ENCODE measurements around the gene BCL7B. TPM values are rescaled to one million over a fixed set of nuclear protein-coding genes. Genes with fewer than 3 reads are reported as not detected.
"Not testable (repeated sequence)": the region's sequence is repeated elsewhere in the genome, so short reads cannot be mapped to it uniquely, and the experiment has no call there.

Gene BCL7B
- total RNA-seq, 2 donors from 2014 or later: 108 to 128 TPM

DNA sequence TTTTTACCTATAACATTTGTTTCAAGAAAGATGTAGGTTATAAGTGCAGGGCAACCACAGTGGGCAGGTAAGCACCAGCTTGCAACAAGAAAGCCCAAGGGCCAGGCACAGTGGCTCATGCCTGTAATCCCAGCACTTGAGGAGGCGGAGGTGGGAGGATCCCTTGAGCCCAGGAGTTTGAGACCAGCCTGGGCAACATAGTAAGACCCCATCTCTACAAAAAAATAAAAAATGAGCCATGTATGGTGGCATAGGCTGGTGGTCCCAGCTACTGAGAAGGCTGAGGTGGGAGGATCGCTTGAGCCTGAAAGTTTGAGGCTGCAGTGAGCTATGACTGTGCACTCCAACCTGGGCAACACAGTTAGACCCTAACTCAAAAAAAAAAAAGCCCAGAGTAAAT, 12.8 kb downstream of the BCL7B start:
- DNase-seq (ENCODE audit: low spot score): no peak
- Histone ChIP-seq H3K27me3 (no peaks in the 10 kb centered on the region), H3K4me3 (no peak overlapping the region), H3K36me3 (peaks cover 41% of the 10 kb centered on the region), H3K27ac (no peak overlapping the region), H3K4me1 (peaks cover 0 to 12% of the 10 kb centered on the region in 2 donors), H3K9me3 (no peaks in the 10 kb centered on the region)
- TF ChIP-seq, protein P1, sequence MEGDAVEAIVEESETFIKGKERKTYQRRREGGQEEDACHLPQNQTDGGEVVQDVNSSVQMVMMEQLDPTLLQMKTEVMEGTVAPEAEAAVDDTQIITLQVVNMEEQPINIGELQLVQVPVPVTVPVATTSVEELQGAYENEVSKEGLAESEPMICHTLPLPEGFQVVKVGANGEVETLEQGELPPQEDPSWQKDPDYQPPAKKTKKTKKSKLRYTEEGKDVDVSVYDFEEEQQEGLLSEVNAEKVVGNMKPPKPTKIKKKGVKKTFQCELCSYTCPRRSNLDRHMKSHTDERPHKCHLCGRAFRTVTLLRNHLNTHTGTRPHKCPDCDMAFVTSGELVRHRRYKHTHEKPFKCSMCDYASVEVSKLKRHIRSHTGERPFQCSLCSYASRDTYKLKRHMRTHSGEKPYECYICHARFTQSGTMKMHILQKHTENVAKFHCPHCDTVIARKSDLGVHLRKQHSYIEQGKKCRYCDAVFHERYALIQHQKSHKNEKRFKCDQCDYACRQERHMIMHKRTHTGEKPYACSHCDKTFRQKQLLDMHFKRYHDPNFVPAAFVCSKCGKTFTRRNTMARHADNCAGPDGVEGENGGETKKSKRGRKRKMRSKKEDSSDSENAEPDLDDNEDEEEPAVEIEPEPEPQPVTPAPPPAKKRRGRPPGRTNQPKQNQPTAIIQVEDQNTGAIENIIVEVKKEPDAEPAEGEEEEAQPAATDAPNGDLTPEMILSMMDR (IDR thresholded peaks at IDR 0.05): no peak

DNA sequence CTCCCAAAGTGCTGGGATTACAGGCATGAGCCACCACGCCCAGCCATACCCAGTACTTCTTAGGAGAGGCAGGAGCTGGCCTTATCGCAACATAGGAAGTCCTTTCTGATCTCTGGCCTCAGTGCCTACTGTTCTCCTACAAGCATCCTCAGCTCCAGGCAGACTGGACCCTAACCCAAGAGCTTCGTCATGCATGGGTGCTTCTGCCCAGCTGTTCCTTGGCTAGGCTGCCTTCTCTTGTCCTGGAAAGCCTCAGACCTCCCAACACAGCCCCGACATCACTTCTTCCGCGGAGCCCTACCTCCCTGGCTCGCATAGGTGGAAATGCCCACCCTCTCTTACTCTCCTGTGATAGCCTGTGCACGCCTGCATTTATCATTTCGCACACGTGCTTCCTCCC, 15.8 kb downstream of the BCL7B start:
- Histone ChIP-seq H3K36me3 (peaks cover 70% of the 10 kb centered on the region), H3K27ac (no peak overlapping the region), H3K4me3 (no peak overlapping the region), H3K9me3 (no peaks in the 10 kb centered on the region), H3K27me3 (no peaks in the 10 kb centered on the region), H3K4me1 (no peaks in the 10 kb centered on the region)
- TF ChIP-seq, protein P1 (IDR thresholded peaks at IDR 0.05): no peak
- DNase-seq (ENCODE audit: low spot score): no peak

DNA sequence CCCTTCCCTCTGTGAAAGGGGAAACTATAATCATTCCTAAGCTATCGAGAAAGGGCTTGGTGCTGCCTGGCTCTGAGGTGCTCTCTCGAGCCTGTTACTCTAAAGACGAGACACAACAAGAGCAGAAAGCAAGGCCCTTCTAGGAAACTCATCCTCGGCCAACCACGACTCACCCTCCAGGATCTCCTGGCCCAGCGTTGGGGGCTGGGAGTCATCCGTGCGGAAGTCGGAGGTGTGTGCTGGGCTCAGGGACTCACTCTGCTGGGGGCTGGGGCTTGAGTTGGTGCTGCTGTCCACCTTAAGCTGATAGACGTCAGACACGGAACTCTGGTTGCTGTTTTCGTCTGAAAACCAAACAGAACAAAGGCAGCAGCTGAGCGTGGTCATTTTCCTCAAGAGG, 17.8 kb downstream of the BCL7B start:
- H3K27ac ChIP-seq: no peak overlapping the region
- no peak for DNase-seq (ENCODE audit: low spot score)
- no peak overlapping the region for H3K4me3 ChIP-seq
- TF ChIP-seq, protein P1 (IDR thresholded peaks at IDR 0.05): no peak
- no peaks in the 10 kb centered on the region for H3K27me3 ChIP-seq
- H3K4me1 ChIP-seq: no peaks in the 10 kb centered on the region
- H3K9me3 ChIP-seq: no peaks in the 10 kb centered on the region
- peaks cover 84% of the 10 kb centered on the region for H3K36me3 ChIP-seq

DNA sequence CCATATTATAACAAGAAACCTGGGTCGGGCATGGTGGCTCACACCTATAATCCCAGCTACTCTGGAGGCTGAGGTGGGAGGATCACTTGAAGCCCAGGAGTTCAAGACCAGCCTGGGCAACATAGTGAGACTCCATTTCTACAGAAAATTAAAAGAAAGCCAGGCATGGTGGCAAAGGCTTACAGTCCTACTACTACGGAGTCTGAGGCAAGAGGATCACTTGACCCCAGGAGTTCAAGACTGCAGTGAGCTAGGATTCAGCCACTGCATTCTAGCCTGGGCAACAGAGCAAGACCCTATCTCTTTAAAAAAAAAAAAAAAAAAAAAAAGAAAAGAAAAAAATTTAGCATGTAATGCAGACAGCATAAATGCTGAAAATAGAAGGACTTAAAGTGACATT, 19.0 kb downstream of the BCL7B start:
- peaks cover 83% of the 10 kb centered on the region for H3K36me3 ChIP-seq
- not testable (repeated sequence) for H3K4me1 ChIP-seq; H3K9me3 ChIP-seq; DNase-seq (ENCODE audit: low spot score); H3K27me3 ChIP-seq; H3K27ac ChIP-seq; H3K4me3 ChIP-seq

DNA sequence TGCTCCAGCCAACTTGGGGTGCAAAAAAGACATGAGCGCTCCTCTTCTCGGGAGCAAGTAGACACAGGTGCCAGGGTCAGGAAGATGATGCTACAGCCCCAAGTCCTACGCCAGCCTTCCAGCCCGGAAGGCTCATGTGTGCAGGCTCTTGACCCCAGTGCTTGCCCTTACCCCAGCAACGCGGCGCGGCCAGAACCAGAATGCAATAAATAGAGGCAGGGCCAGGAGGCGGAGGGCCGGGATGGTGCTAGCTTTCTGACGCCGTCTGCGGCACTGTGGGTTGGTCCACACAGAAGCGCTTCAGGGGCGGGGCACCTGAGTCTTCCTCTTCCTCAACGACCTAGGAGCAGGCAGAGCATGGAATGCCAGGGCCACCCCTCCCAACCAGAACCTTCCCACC, 20.4 kb downstream of the BCL7B start:
- Histone ChIP-seq H3K4me1 (no peaks in the 10 kb centered on the region), H3K4me3 (no peak overlapping the region), H3K36me3 (peaks cover 68% of the 10 kb centered on the region), H3K9me3 (no peaks in the 10 kb centered on the region), H3K27ac (no peak overlapping the region), H3K27me3 (no peaks in the 10 kb centered on the region)
- DNase-seq (ENCODE audit: low spot score): no peak
- TF ChIP-seq, protein P1 (IDR thresholded peaks at IDR 0.05): no peak

DNA sequence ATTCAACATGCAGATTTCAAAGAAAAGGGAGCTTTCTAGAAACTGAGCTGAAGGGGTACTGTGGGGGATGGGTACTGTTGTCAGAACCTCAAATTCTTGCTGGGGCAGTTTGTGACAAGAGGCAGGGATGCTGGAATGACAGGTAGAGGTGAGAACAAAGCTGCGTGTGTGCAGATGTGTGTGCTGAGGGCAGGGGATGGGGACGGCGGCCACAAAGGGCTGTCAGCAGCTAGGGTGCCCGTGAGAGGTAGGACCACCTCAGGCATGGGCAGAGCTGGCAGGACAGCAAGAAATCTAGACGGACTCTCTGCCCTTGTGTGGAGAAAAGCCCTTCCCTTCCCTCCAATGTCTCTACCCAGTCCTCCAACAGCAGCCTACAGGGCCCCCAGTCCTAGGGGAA, 21.0 kb downstream of the BCL7B start:
- TF ChIP-seq, protein P1 (IDR thresholded peaks at IDR 0.05): no peak
- Histone ChIP-seq H3K36me3 (peaks cover 63% of the 10 kb centered on the region), H3K4me1 (no peaks in the 10 kb centered on the region), H3K9me3 (no peaks in the 10 kb centered on the region), H3K27ac (no peak overlapping the region), H3K4me3 (no peak overlapping the region), H3K27me3 (no peaks in the 10 kb centered on the region)
- DNase-seq (ENCODE audit: low spot score): no peak

DNA sequence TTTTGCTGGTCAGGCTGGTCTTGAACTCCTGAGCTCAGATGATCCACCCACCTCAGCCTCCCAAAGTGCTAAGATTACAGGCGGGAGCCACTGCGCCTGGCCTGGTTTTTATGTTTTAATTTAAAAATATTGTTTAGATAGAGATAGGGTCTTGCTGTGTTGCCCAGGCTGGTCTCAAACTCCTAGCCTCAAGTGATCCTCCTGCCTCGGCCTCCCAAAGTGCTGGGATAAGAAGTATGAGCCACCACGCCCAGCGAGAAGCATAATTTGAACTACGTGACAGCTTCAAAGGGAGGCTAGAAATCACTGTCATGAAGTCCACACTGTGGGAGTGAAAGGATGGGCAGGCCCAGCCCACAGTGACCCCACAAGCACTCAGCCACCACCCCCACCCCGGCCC, 21.6 kb downstream of the BCL7B start:
- H3K36me3 ChIP-seq: peaks cover 60% of the 10 kb centered on the region
- not testable (repeated sequence) for H3K27me3 ChIP-seq; DNase-seq (ENCODE audit: low spot score); H3K4me3 ChIP-seq; H3K4me1 ChIP-seq; H3K9me3 ChIP-seq; H3K27ac ChIP-seq

All from right atrium auricular region (tissue), 2 donors.